Activated CD4-positive, alpha-beta T cell treated with anti-CD3 and anti-CD28 coated beads, Interleukin-2, amount 50 U/mL, for 24 hours (primary cell): ENCODE measurements around the gene KIF20B.
"Not testable (repeated sequence)": the region's sequence is repeated elsewhere in the genome, so short reads cannot be mapped to it uniquely, and the experiment has no call there.

Experiments
- DNase-seq, 2 donors: peaks; one replicate each; pipeline ENCODE4 v3.0.0-alpha.2; 2020; ENCODE audit warnings: low read depth in 1 of 2, low spot score in 1 of 2

Gene KIF20B

GRCh38 chr10:89776665-89777064 lies 75.3 kb downstream of the KIF20B start:
- no peak for DNase-seq

GRCh38 chr10:89782470-89782869 lies 81.1 kb downstream of the KIF20B start:
- DNase-seq = no peak

GRCh38 chr10:89783406-89783805 lies 82.0 kb downstream of the KIF20B start:
- DNase-seq = no peak

- no peak for DNase-seq
Observed at GRCh38 chr10:89785095-89785494, 83.7 kb downstream of the KIF20B start.

GRCh38 chr10:89789188-89789877 lies 87.9 kb downstream of the KIF20B start:
- no peak for DNase-seq

GRCh38 chr10:89792187-89792586 lies 90.8 kb downstream of the KIF20B start:
- no peak for DNase-seq

GRCh38 chr10:89793649-89794254 lies 92.4 kb downstream of the KIF20B start:
- DNase-seq = peak in 1 of 2 donors; percentile 49

GRCh38 chr10:89795840-89796239 lies 94.5 kb downstream of the KIF20B start:
- no peak for DNase-seq

- DNase-seq = no peak
Observed at GRCh38 chr10:89798092-89798491, 96.7 kb downstream of the KIF20B start.

- no peak for DNase-seq
Observed at GRCh38 chr10:89799573-89799972, 98.2 kb downstream of the KIF20B start.

GRCh38 chr10:89805599-89806013 lies 104.2 kb downstream of the KIF20B start:
- peak; percentile 16 to 60 for DNase-seq

- DNase-seq = no peak
Observed at GRCh38 chr10:89808842-89809241, 107.5 kb downstream of the KIF20B start.

- no peak for DNase-seq
Observed at GRCh38 chr10:89809766-89810165, 108.4 kb downstream of the KIF20B start.

- no peak for DNase-seq
Observed at GRCh38 chr10:89810908-89811525, 109.6 kb downstream of the KIF20B start.

- no peak for DNase-seq
Observed at GRCh38 chr10:89813546-89813945, 112.2 kb downstream of the KIF20B start.

- DNase-seq = no peak
Observed at GRCh38 chr10:89814278-89814677, 112.9 kb downstream of the KIF20B start.

- no peak for DNase-seq
Observed at GRCh38 chr10:89815049-89815853, 113.9 kb downstream of the KIF20B start.

- DNase-seq = not testable (repeated sequence)
Observed at GRCh38 chr10:89819008-89819407, 117.6 kb downstream of the KIF20B start.
